Esophagus muscularis mucosa (tissue), 3 donors: Measurements from ENCODE around the gene ZMYND11.

Experiments
- CTCF ChIP-seq, 3 experiments: fragments of 200-600 bp in 2 of 3; fragments of 450-650 bp in 1 of 3; sonication (generic) in 2 of 3; IDR thresholded peaks; one replicate each; pipeline ENCODE4 v1.5.1; 2017 to 2019; ENCODE audit warnings: antibody characterized with exemption in 3 of 3, mild to moderate bottlenecking in 2 of 3, moderate library complexity in 1 of 3
- POLR2AphosphoS5 ChIP-seq, 2 donors: sonication (generic); formaldehyde crosslinking; IDR thresholded peaks; one replicate each; pipeline ENCODE4 v1.6.1; 2017; ENCODE audit warnings: antibody characterized with exemption in 2 of 2

- no peak for TF ChIP-seq CTCF (IDR thresholded peaks at IDR 0.05)
- no peak for TF ChIP-seq POLR2AphosphoS5 (IDR thresholded peaks at IDR 0.05)
Measured at GRCh38 chr10:190216-190615, 55.0 kb downstream of the ZMYND11 start.
